Measurements from ENCODE around the gene CMIP.

Gene CMIP

DNA sequence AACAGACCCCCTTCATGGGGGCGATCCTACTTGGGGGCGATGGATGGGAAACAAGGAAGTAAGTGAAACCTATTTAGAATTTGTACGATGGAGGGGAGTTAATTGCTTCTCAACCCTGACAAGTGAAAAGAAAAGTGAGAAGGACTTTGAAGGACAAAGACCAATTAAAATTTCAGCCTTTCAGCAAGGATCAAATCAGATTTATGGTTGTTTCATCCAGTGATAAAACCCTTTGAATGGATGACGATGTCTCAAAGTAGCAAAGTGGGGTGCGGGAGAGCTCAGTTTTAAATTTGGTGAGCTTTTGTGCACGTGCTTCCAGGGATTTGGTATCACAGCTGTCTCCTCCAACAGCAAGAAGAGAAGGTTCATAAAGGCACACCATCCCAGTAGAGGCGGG lies 51.7 kb downstream of the CMIP start:
- DNase-seq, result no peak

DNA sequence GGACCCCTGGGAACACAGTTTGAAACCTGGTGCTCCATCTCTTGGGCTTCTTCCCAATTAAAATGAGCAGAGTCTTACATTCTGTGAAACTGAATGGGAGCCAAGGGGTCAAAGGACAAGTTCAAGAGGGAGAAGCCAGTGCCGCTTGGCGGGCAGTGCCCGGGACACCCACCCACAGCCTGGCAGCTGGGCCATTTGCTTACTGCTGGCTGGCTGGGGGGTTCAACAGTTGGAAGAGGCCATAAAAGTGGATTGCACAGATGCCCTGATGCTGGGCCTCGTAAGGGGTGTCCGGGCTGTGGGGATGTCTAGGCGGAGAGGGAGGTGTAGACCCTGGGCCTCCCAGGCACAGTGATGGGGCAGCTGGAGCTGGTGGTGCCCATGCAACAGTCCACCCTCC lies 52.1 kb downstream of the CMIP start:
- no peak for DNase-seq

DNA sequence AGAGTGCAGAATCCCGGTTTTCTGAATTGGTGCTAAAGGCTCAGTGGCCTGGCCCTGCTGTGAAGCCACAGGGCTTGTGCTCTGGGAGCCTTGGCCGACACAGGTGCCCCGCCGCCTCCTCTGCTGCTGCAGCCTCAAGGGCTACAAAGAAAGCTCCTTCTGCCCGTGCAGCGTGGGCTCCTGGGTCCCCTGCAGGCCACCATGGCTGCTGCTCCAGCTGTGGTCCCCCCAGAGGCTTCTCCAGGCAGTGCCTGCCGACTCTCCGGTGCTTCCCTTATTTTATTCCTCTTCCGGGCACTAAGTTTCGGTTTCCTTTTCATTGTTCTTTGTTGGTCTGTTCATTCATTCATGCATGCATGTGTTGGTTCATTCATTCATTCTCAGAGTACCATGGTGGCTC lies 53.1 kb downstream of the CMIP start:
- DNase-seq, result no peak

DNA sequence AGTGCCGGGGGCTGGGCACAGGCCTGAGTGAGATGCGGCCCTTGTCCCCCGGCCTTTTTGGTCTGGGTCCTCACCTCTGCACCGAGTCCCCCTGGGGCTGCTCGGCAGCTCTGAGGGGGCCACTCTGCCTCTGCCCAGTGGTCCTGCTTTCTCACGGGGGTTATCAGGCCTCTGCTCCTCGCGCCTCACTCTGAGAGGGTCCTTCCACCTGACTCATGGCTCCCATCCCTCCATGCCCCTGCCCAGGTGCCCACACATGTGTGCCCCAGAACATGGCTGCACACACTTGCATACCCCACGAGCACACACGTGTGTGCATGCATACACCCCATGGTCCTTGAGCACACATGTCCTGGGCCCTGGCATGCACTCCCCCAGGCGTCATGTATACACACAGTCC lies 53.7 kb downstream of the CMIP start:
- DNase-seq, result no peak

DNA sequence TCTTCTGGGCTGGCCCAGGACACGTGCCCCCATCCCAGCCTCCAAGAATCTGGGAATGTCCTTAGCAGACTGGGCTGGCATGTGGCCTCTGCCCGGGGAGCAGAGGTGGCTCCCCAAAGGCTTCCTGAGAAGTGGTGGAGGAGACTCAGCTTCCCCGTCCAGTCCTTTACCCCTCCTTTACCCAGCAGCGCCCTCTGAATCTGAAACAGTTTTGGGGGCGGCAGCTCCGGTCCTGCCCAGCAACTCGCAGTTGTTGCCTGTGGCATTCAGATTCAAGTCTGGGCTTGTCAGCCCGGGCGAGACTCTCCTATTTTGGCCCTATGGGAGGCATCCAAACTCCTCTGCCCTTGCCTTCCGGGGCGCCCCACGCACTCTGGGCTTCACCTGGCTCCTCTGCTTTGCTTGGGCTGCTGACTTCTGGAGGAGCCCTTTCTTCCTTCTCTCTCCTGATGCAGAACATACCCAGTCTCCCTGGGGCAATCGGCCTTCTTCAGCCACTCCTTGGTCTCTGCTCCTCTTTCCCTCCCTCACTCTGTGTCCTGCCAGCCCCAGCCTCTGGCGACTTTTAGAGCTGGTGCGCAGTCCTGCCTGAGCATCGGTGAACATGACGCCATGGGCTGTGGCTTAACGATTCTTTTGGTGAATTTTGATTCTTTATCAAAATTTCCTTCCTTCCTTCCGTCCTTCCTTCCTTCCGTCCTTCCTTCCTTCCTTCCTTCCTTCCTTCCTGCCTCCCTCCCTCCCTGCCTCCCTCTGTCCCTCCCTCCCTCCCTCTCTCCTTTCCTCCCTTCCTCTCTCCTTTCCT lies 55.2 kb downstream of the CMIP start:
- DNase-seq, result no peak

DNA sequence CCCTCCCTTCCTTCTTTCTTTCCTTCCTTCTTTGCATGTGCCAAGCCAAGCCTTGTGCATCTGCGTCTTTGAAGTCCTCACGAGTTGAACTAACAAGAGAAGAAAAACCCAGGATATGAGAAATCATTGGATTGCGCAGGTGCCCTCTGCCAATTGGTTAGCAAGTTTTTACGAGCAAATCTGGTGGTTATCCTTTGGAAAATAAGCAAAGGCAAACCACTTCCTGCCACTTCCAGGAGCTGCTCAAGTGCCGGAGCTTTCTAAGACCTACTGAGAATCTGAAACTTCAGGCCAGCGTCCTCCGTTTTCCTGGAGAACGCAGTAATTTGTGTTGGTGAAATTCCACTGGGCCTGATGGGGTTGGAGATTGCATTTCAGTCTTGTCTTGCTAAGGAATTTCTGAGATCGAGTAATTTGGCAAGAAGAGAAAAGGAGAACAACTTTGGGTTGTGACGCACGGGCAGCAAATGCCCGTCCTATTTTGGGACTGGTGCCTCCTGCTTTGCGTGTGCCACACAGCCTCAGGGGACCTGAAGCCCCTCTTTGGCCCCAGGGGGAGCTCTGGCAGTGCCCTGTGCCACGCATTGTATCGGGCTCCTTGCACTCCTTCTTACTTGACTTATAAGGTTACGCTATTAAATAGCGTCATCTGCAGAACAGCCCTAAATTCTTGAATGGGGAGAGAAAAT lies 56.4 kb downstream of the CMIP start:
- no peak for DNase-seq

DNA sequence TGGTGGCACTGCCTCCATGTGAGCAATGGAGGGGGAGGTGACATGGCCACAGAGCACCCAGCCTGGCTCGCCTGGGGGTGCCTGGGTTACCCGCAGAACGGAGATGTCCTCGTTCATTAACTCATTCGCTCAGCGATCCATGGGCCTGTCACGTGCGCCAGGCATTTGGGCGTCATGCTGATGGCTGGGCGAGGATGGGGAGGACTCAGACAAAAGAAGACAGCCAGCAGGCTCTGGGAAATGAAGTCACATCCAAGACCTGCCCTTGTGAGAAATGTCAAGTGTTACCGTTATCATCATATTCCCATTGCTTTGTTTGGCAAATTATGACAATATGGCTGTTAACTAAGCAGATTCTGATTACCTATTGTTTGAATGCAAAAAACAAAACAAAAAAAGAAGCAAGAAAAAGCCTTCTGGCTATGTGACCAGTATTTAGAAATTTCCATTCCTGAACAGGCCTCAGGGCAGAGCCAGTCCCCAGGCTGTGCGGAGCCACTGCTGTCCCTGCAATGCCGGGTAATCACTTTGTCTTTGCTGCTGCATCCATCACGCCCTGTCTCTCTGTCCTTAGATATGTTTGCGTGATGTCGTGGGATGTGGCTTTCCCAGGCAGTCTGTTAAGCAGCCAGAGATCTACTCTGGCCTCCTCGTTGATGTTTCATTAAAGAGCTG lies 57.9 kb downstream of the CMIP start:
- no peak for DNase-seq

DNA sequence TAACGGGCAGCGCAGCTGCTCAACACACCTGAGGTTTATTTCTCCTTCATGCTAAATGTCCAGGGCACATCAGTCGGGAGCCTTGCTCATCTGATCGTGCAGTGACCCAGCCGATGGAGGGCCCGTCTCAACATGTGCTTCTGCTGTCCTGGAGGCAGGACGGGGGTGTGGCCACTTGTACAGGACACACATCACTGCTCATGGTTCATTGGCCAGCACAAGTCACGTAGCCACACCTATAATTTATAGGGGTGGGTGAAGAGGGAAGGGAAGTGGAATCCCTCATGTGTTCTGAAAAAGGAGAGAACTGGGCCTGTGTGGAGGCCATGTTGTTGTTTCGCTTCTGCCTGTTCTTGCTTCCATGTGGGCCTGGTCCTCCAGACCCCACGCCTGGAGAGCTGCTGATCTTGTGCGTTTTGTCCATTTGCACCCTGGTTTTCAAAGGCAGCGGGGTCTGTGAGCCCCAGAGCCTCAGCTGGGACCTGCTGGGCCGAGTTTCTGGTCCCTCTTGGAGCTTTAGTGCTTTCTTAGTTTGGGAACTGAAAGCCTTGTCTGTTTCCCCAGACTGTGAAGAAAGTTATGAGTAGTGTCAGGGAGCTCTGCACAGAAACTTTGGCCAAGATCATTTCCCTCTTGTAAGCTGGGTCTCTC lies 60.5 kb downstream of the CMIP start:
- peak; percentile 2 for DNase-seq

DNA sequence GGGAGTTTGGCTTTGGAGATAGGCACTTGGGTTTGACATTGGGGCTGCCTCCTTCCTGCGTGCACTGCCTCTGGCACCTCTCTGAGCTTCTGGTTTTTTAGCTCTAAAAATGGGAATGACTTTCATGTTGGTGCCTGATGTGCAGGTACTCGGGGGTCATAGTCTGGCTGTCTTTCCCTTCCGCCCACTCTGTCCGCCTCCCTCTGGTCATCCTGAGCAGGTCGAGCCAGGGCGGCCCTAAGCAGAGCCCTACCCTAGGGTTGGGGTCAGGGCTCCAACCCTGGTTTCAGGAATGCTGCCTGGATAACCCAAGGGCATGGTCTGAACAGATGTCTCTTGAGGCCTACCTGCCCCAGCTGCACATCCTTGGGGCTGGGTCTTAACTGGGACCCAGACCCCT lies 64.8 kb downstream of the CMIP start:
- DNase-seq, result no peak

DNA sequence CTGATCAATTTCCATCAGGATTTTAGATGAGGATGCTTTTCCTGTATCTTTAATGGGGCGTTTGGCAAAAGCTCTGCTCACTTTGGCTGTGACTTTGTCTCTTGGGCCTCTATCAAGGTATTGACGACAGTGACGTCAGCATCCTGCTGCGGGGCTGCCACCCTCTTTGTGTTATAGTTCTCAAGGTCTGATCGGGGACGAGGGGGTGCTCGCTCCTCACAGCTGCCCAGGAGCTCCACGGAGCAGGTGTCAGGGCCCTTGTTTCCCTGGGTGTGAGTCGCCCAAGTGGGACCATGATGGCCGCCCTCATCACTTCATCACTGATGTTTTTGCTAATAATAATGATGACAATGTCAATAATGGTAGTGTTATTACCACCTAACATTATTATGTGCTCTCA lies 65.4 kb downstream of the CMIP start:
- DNase-seq, result no peak

DNA sequence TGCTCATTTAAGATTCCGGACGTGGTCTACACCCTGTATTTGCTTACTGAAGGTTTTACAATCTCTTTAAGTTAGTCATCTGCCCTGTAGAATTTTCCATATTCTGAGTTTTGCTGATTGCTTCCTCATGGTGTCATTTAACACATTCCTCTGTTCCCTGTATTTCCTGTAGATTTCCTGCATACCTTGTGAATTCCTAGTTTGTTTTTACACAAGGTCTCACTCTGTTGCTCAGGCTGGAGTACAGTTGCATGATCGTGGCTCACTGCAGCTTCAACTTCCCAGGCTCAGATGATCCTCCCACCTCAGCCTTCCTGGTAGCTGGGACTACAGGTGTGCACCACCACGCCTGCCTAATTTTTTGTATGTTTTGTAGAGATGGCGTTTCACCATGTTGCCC lies 66.8 kb downstream of the CMIP start:
- DNase-seq, result no peak

DNA sequence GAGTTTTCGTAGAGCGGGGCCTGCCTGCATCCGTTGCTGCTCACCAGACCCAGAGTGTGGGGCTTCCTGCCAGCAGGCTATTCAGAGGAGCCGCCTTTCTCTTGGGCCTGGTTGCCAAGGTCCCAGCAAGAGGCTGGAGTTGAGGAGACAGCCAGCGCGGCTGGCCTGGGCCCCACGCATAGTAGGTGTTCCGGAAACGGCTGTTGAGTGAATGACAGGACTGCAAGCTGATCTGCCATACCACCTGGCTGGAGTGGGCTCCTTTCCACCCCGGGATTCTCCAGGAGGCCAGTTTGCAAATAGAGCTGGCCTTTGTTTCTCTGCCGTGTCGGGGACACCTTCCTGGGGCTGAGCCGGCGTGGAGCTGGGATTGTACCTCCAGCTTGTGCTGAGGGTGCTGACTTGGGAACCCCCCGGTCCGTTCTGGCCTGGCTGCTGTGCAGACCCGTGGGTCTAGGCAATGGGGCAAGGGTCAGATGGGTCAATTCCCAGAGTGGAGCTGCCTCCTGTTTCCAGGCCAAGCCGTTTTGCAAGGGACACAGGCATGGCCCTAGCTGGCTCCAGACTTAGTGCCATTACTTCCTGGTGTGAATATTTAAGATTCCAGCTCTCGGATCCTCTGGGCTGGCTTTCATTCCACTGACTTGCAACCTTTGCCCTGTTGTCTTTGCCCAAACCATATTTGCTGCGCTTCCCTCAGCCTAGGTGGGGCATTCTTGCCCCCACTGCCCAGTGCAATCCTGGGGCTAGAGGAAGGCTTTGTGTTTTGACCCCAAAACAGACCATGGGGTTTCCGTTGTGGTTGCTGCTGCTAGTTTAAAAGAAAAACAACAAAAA lies 68.8 kb downstream of the CMIP start:
- DNase-seq, result no peak

DNA sequence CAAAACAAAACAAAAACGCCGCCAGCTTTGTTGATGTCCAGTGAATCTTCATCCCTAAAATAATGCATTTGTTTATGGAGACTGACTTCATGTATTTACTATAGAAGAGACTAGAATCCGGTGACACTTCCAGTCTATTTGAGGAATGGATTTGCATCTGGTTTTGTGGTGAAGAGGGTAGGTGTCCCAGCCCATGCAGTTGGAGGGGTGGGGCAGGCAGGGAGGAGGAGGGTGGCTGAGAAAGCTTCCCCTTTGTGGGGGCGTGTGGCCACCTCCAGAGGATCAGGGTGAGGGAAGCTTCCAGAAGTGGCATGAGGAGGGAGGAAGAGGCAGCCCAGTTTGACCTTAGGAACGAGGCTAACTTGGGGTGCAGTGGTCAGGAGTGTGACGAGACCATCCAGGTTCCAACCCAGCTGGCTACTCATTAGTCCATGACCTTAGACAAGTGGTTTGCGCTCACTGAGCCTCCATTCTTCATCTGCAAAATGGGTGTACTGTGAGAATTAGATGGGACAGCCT lies 69.5 kb downstream of the CMIP start:
- DNase-seq, result no peak

DNA sequence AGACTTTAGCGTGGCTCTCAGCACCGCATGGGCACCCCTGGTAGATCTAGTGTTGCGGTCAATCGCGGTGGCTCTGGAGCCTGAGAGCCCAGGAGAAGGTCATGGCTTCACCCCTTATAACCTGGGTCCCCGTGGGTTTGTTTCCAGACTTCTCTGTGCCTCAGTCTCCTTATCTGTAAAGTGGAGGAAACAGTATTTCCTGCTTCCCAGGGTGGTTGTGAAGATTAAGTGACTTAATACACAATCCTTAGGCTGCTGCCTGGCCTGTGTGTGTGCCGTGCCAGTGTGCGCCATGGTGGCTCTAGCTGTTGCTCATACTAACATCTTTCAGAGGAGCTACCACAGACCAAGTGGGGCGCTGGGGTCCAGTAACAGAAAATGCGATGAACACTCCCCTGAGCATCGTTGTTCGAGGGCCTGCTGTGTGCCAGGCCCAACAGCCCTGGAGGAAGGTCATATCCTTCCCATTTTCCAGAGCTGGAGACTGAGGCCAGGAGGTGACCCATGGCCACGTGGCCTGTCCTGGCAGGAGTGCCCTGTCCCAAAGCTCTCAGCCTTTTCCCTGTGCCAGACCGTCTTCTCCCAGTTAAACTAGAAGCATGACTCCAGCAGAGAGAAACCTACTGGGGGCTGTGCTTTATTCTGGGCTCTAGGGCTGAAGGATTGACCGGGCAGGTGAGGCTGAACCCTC lies 70.1 kb downstream of the CMIP start:
- DNase-seq, result no peak

DNA sequence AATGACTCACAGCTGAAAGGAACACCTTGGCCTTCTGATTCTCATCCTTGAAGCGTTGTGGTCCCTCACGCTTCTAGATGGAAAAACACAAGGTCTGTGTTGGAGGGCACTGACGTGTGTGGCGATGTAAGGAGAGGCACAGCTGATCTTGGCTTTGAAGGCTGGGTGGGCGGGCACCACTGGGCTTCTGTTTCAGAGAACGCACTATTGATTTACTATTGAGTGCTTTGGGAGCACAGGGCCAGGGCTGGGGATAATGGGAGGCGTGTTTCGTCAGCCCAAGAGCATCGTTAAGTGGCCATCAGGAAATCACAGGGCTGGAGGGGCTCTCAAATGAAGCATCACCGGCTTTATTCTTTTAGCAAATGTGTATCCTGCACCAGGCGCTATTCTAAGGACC lies 70.7 kb downstream of the CMIP start:
- DNase-seq, result no peak

DNA sequence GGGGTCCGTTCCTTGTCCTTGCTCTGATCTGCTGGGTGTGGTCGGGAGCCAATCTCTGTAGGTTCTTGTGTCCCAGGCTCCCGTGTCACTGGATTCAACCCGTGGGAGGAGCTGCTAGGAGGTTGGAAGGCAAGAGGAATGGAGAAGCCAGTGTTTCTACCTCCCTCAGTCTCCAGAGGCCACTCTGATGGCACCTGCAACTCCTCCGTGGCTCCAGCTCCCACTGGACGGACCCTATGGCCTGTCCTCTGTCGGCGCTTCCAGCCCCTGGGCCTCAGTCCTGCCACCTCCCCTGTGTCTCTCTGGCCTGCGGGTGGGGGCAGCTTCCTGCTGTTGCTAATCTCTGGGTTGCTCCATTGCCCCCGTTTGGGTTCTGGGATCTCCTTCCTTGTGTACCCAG lies 71.1 kb downstream of the CMIP start:
- DNase-seq, result no peak

DNA sequence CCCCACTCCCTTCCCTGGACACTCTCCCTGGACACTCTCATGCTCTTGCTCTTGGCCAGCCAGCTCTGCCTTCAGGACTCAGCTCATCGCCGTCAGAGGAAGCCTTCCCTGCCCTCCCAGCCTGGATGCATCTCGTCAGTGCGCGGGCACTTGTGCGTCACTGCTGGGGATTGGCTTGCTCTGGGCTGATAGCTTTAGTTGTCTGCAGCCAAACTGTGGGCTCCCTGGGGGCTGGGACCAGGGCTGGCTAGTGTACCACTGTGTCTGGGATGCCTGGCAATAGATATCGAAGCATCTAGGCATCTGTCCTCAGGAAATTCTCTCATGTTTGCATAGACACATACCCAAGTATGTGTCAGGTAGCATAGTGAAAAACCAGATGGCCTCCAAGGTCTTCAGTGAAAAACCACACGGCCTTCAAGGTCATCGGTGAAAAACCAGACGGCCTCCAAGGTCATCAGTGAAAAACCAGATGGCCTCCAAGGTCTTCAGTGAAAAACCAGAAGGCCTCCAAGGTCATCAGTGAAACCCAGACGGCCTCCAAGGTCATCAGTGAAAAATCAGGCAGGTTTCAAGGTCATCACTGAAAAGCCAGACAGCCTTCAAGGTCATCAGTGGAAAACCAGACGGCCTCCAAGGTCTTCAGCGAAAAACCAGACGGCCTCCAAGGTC lies 72.0 kb downstream of the CMIP start:
- DNase-seq, result no peak

DNA sequence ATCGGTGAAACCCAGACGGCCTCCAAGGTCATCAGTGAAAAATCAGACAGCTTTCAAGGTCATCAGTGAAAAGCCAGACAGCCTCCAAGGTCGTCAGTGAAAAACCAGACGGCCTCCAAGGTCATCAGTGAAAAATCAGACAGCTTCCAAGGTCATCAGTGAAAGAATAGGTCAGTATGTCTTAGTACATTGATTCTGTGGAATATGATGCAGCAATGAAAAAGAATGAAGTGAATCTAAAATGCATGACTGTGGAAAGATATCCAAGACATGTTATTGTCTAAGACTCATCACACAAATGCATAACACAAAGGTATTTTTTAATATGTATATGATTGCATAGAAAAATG lies 72.5 kb downstream of the CMIP start:
- no peak for DNase-seq

DNA sequence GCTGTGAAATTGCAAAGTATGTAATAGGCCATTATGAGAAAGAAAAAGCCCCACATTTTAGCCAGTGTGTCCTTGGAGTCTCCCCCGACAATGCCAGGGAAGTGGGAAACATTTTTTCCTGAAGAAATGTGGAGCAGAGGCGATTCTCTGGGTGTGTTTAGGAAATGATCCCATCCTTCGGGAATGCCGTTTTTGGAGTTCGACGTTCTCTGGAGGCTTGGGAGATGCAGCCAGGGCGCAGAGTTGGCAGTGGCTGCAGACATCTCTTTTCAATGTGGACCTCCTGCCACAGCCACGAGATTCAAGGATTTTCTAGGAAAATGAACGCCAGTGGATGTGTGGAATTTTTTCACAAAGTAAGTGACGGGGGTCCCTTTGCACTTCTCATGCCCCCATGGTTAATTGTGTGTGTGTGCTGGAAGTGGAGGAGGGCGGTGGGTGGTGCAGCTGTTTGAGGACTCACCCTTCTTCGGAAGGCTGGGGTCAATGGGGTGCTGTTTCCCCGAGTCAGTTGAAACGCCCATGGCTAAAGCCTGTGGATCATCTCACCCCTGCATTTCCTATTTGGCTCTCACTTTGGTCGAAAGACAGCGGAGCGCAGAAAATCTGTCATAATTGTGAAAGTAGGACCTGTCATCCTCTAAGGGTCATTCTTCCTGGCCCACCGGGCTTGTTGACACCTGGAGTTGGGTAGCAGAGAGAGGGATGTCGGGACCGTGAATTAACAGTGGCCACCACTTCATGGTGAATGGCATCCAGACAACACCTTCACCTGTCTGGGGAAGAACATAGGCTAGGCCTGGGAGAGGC lies 73.2 kb downstream of the CMIP start:
- no peak for DNase-seq

DNA sequence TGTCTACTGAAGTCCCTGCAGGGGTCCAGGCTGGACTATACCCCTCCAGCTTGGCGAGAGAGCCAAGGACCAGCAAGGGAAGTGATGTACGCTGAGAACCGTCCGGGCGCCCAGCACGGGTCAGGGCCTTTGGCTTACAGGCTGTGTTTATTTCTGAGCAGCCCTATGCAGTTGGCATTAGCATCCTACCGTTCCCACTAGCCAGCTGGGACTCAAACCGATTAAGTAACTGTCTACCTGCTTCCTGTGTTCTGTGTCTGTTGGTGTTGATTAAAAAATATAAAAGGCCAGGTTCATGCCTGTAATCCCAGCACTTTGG lies 73.8 kb downstream of the CMIP start:
- no peak for DNase-seq
